GM04503 (cell line): Measurements from ENCODE around the gene CRTC1.

ENCODE experiments used
- DNase-seq: peaks from one replicate; pipeline ENCODE4 v3.0.0-alpha.2; 2012; ENCODE audit warnings: low read depth

Gene CRTC1, protein sequence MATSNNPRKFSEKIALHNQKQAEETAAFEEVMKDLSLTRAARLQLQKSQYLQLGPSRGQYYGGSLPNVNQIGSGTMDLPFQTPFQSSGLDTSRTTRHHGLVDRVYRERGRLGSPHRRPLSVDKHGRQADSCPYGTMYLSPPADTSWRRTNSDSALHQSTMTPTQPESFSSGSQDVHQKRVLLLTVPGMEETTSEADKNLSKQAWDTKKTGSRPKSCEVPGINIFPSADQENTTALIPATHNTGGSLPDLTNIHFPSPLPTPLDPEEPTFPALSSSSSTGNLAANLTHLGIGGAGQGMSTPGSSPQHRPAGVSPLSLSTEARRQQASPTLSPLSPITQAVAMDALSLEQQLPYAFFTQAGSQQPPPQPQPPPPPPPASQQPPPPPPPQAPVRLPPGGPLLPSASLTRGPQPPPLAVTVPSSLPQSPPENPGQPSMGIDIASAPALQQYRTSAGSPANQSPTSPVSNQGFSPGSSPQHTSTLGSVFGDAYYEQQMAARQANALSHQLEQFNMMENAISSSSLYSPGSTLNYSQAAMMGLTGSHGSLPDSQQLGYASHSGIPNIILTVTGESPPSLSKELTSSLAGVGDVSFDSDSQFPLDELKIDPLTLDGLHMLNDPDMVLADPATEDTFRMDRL

DNA sequence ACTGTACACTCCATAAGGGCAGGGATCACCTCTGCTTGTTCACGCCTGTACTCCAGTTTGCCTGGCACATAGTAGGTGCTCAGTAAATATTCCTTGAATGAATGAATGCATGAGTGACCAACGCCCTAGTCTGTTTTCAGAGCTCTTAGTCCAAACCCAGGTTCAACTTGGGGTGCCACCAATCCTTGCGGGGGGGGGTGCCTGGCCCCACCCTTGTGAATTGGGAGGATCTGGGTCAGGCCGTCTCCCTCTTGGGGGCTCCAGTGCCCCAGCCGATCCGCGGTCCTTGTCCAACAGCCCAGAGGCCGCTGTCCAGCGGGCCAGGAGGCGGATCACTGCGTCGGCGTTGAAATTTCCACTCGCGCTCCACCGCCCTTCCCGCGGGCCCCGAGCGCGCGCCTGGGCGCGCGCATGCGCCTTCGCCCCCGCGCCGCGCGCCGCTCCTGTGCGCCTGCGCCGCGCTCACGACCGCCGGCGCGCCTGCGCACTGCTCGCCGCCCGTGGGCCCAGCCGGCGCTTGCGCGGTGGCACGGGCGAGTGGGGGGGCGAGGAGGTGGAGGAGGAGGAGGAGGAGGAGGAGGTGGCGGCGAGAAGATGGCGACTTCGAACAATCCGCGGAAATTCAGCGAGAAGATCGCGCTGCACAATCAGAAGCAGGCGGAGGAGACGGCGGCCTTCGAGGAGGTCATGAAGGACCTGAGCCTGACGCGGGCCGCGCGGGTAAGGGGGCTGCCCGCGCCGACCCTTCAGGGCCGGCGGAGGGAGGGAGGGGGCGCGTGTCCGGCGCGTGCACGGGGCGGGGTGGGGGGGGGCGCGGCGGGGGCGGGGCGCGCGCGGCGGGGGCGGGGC is at the start of gene CRTC1:
CRTC1 (plus strand) TSS at position 572 of the 849 bp plus-strand sequence; CDS start at position 595, 23 bp downstream.
- no peak for DNase-seq

DNA sequence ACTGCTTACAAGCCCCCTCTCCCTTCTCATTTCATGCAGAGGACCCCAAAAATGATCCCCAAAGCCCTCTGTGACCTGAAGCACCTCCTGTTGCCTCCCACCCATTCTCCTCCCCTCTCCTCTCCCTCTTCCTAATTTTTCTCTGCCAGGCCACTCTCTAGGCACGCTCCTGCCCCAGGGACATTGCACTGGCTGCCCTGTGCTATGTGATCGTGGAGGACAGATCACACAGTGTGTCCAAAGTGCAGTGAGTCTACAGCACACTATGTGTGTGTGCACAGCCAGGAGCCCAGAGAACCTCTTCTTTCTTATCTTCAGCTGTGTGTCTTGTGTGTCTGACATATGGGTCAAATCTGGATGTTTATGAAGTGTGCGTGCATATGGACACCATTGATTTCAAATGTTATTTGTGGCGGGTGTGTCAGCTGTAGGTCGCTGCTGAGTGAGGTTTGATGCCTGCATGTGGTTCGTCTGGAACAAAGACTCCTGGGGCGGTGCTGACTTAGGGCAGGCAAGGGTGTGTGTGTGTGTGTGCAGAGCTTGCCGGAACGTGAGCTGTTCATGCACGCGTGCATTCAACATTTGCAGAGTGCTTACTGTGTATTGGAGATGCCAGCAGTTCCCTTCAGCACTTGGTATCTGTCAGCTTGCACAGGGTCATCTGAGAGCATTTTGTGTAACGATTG is 48.7 kb upstream of the CRTC1 start:
- no peak for DNase-seq

DNA sequence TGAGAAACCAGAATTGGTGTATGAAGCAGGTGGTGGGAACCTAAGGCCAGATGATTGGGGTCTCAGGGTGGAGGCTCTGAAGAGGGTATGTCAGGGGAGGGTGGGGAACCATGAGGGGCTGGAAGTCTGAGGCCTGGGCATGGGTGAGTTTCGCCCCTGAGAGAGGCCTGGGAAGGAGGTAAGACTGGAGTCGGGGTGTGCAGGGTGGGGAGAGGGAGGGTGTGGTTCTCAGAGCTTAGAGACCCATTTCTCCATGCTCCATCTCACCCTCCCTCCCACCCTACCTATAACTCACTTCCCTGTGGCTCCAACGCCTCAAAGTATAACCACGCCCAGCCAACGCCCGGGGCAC is 47.7 kb upstream of the CRTC1 start:
- DNase-seq = no peak

DNA sequence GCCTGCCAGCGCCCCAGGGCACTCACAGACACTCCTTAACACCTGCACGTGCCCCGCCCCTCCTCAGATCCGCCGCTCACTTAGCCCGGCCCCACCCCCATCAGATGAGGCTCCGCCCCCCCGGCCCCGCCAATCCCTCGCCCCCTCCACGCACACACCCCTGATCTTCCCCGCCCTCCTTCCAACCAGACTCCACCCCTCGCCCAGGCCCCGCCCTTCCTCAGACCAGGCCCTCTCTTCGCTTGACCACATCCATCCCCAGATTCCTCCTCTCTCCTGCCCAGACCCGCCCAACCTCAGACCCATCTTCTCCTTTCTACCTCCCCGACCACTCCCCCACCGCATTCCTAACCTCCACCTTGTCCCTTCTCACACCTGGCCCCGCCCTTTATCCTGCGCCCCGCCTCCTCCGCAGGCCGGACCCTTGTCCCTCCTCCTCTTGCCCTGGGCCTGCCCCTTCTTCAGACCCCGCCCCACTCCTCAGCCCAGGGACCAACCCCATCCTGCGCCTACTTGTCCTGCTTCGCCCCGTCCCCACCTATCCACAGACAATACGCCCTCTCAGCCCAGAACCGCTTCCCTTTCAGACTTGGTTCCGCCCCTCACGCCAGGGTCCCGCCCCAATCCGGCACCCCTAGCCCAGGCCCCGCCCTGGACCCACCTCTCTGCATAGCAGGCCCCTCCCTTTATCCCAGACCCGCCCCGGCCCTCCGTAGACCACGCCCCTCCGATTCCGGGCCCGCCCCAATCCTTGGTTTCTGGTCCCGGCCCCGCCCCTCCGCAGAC is 47.1 kb upstream of the CRTC1 start:
- DNase-seq = peak; percentile 50

DNA sequence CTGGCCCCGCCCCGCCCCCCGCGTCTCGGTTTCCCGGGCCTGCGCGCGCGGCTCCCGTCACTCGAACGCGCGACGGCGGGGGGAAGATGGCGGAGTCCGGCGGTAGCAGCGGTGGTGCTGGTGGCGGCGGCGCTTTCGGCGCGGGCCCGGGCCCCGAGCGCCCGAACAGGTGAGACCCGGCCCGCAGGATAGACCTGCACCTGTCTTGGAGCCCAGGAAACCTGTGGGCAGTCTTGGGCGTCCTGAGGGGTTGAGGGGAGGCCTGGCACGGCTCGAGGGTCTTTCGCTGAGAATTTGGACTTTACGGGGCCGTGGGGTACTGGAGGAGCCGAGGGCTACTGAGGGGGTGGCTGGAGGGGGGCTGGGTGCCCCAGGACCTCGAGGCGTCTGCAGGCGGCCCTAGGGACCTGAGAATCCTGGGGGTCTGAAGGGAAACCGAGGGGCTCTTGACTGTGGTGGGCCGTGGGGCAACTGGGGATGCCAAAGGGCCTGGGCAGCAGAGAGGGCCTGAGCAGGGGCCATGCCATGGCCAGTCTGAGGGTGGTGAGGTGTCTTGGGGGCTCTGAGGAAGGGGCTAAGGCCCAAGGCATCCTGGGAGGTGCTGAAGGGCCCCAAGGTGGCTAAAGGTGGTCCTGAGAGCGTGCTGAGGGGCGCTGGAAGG is 46.4 kb upstream of the CRTC1 start, which contains the start of gene KLHL26:
KLHL26 (plus strand) TSS at position 60 of the 661 bp plus-strand sequence; CDS start at position 87, 27 bp downstream.
- DNase-seq = no peak

DNA sequence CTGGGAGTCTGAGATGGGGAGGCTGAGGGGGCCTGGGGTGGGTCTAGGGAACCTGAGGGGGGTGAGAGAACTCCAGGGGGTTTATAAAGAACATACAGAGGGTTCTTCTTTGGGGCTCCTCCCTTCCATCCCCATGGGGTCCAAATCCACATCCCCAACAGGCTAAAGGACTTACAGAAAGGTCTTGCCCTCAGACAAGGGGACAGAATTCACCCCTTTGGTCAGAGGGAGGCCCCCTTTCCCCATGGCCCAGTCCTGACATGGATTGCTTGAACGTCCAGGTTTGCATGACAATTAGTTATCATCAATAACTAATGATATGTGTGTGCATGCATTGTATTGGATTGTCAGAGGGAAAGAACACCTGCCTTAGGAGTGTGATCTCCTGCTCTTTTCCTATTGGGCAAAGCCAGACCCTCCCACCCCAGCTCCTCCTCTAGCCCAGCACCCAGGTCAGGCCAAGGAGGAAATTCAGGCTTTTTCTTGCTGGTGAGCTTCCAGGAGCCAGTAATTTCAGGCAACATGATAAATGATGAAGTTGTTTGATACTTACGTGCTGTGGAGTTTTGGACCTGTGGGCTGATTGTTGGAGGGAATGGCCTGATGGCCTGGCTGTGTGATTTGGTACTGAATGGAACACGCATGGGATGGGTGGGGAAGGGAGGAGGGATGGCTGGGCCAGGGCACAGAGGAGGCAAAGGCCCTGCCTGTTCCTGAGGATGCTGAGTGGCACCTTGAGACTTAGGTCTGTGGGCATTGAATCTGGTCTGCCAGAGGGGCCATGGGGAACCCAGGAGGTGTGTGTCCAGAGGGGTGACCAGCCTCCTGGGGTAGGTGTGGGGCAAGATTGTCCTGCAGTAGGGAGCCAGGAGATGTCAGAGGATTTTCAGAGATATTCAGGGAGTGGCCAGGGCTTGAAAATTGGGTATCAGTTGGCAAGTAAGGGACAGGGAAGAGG is 45.5 kb upstream of the CRTC1 start:
- DNase-seq = no peak

DNA sequence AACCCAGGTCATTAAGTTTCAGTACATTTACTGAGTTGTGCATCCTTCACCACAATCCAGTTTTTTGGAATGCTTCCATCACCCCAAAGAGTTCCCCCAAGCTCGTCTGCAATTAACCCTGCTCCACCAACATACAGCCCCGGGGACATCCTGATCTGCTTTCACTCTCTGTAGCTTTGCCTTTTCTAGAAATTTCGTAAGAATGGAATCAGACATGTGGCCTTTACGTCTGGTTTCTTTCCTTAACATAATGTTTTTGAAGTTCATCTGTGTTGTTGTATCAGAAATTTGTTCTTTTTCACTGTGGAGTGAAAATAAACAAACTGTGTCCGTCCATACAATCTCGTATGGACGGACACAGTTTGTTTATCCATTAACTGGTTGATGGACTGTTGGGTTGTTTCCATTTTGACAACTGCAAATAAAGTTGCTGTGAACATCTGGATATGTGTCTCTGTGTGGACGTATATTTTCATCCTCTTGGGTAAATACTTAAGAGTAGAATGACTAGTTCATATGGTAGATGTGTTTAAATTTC is 43.7 kb upstream of the CRTC1 start:
- DNase-seq = no peak

DNA sequence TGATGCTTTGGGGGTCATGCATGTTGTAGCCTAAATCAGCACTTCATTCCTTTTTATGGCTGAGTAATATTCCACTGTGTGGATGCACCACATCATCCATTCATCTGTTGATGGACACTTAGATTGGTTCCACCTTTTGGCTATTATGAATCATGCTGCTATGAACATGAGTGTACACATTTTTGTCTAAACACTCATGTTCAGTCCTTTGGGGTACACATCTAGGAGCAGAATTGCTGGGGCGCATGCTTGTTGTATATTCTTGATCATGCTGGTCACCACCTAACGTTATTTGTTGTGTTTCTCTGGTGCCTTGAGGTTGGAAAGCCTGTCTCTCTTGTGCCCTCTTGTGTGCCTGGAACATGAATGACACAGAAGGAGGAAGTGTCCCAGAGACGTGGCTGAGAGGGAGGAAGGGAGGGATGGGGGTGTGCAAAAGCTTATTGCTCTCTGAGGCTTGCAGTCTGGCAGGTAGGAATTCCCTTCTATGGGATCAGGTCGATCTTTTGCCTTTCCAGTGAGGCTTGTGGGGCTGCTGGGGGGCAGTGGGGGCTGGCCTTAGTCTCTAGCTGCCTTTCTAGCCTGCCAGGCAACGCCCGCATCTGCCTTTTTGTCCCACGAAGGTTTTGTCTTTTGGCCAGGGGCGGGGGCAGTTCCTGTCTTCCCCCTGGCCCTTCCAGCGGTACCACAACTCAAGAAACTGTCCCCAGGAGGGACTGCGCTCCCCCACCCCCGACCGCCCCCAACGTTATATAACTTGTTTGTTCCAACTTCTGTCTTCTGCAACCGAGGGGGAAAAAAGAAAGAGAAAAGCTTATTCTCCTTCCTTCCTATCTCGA is 39.1 kb upstream of the CRTC1 start:
- DNase-seq = no peak

DNA sequence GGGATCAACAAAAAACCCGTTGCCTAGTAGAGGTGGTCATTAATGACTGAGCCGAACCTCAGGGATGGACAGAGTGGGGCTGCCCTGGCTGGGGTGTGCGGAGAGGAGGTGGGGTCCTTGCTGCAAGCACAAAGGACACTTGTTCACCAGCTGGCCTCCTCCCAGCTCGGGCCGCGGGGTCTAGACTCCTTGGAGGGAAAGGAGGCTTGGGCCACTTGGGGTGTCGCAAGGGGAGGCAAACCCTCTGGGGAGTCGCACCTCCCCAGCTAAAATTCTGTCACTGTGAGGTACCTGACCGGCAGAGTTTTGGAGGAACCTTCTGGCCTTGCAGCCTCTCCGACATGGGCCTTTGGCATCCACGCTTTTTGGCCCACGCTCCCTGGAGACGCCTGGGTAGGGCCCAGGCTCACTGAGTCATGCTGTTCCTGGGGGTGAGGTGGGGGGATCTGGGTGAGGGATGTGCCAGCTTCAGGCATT is 38.4 kb upstream of the CRTC1 start:
- DNase-seq = no peak

DNA sequence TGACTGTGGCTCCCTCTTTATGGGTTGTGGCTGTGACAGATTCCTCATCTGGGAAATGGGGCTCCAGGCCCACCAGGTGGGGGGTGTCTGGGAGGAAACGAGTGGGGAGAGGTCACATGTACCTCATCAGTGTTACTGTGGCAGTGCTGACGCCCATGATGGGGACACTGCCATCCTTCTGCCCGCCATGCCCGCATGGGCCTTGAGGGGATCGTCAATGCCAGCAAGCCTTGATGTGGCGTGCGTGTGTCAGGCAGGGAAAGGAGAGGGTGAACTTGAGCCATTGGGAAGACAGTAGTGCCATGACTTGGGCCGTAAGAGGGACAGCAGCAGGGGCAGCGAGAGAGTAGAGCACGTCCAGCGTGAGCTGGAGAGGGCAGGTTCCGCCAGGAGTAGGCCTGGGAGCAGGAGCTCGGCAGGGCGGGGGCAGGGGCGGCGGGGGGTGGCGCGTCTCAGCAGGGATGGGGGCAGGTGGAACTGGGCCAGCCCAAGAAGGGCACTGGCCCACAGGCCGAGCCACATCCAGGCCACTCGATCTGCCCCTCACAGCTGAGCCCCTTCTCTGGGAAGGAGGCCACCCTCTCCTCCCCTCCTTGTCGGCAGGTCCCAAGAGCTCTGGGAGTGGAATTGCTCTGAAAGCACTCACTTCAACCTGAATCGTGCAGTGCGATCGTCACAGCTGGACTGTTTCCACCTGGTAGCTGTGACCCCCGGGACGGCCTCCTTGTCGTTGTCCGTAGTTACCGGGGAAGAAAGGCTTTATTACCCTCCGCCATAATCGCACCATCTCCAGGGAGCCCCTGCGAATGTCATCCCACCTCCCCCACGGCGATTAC is 36.7 kb upstream of the CRTC1 start:
- no peak for DNase-seq

DNA sequence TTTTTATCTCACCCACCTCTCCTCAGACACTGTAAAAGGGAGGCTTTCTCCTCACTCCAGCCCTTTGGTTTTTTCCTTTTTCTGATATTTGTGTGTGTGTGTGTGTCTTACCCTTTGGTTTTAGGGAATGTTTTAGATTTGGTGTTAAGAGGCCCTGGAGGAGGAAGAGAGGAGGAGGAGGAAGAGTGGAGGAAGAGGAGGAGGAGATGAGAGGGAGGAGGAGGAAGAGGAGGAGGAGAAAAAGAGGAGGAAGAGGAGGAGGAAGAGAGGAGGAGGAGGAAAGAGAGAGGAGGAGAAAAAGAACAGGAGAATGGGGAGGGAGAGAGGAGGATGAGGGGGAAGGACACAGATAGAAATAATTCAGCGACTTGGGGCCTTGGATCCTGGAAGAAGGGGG is 36.1 kb upstream of the CRTC1 start:
- no peak for DNase-seq

DNA sequence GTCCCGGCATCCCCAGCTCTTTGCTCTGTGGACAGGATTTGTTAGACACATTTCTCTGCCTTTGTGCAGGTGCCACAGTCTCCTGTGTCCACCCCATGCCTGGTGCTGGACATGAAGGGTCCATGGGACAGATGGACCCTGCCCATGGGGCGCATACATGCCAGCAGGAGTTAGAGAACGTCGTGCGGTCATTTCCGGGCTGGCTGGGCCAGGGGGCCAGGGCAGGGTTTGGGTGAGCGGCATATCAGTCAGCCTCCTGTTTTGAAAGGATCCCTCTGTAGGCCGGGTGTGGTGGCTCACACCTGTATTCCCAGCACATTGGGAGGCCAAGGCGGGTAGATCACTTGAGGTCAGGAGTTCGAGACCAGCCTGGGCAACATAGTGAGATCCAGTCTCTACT is 35.7 kb upstream of the CRTC1 start:
- DNase-seq = no peak

DNA sequence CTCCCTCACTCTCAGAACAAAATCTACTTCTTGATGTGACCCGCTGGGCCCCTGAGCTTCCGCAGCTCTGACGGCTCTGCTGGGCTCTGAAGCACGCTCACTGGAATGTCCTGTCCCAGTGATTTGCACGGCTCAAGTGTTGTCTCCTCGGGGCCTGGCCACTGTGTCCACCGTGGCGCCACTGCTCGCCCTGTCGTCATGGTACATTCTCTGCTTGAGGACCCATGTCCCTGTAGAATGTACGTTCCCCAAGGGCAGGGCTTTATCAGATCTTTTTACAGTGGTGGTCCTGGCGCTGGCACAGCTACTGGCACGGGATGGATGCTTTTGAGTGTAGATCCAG is 34.5 kb upstream of the CRTC1 start:
- no peak for DNase-seq

DNA sequence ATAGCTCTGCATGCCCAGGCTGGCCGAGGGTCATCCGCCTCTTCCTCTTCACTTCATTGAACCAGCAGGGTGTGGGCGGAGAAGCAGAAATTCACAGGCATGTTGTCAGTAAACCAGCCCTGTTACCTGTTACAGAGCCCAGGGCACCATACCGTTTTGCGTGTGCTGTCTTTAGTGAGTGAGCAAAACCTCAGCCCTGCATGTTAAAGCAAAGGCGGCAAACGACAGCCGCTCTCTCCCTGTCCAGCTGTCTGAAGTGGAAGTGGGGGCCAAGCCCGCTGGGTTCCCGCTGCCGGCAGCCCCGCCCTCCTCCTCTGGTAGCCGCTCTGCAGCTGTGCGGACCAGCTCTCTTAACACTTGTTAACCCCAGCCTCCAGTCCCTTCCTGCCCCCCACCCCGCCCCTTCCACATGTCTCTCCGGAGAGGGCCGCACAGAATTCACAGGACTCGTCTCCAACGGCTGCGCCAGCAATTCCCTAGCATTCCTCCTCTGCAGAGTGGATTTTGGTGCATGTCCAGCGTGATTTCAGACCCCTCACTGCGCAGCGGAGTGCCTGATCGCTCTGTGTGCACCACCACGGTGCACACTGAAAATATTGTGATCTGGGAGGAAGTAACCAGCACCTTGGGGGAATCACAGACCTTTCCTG is 34.0 kb upstream of the CRTC1 start:
- no peak for DNase-seq

DNA sequence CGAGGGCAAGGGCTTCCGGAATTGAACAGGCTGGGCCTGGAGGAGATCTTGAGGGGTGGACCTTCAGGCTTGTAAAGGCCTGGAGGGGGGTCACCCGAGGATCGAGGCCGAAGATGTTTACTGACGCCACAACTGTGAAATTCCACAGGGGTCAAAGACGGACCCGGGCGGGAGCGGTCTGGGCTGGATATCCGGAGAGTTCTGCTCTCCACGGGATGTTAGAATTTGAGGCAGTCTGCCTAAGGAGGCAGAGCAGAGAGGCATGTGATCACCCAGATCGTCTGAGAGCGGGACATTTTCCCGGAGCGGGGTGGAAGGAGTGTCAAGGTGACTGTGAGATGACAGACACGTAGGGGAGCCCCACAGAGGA is 33.5 kb upstream of the CRTC1 start:
- no peak for DNase-seq

DNA sequence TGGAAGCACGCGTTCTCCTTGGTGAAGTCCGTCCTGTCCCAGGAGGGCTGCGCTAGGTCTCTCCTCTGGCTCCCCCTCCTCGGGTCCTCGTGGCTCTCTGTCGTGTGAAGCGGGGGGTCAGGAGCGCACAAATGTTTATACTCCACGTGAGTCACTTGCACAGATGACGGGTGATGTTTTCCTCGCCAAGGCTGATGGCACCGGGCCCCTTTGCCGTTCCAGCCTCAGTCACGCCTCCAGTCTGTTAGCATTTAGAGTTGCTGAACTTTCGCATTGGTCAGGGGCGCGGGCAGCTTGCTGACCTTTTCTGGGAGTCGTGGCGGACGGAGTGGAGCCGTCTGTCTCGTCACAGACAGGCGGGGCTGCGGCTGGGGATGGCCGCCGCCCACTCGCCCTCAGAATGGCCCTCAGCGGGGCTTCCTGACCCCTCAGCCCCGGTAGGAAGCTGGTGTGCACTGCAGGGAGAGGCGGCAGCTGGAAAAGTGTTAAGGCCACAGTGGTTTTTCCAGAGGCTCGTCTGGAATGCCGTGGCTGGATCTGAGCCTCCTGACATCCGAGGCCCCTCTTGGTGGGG is 32.9 kb upstream of the CRTC1 start:
- DNase-seq = peak; percentile 49

DNA sequence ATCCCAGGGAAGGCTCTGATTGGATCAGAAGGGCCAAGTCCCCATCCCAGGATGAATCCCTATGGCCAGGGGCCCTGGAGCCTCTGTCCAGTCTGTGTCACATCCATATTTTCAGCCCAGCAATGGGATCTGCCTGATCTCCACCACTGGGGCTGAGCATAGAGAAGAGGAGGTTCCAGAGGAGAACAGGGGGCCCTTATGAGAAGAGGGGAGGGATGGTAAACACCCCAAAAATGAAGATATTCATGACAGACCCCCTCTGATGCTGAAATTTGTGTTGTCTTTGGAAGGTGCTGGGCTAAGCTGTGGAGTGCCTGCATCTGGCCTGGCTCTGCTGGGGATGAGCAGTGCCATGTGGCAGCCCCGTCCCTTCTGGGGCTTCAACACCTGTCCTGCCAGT is 32.2 kb upstream of the CRTC1 start:
- no peak for DNase-seq
